ENCODE results near the gene SNX9. TPM values are rescaled to one million over a fixed set of nuclear protein-coding genes. Genes with fewer than 3 reads are reported as not detected.
A peak's percentile ranks its signal among the peaks of the same experiment; 100 is the strongest.

Gene SNX9
- total RNA-seq, 1 experiment from 2014 or later: 31.3 TPM

- H2BK12ac ChIP-seq (ENCODE audit: insufficient read length, low read depth, low read length): no peak overlapping the region
- no peak overlapping the region for H3K9ac ChIP-seq (ENCODE audit: extremely low read depth, insufficient read length, low read length)
- H4K20me1 ChIP-seq (ENCODE audit: control insufficient read depth, insufficient read depth, insufficient read length): no peaks in the 10 kb centered on the region
- no peaks in the 10 kb centered on the region for H3K79me2 ChIP-seq (ENCODE audit: insufficient read depth, low read length)
- no peak overlapping the region for H3K23ac ChIP-seq (ENCODE audit: insufficient read length, low read depth, low read length)
- H2BK20ac ChIP-seq (ENCODE audit: low read depth, low read length, poor library complexity, severe bottlenecking): no peak overlapping the region
- no peak overlapping the region for H2BK120ac ChIP-seq (ENCODE audit: low read depth, low read length, poor library complexity, severe bottlenecking)
- no peak overlapping the region for H2BK5ac ChIP-seq (ENCODE audit: insufficient read length, low read length)
- Mint-ChIP-seq H3K4me3 (no peak overlapping the region), H3K36me3 (ENCODE audit: insufficient read depth in 1 of 3, low read depth in 3 of 3) (peaks cover 12 to 52% (median 37%) of the 10 kb centered on the region in 3 experiments), H3K9me3 (peaks cover 0 to 1% of the 10 kb centered on the region in 2 experiments; a peak in 1 of 5 replicates), H3K27me3 (ENCODE audit: low read depth) (no peaks in the 10 kb centered on the region), H3K4me1 (peaks cover 23 to 36% of the 10 kb centered on the region in 2 experiments), H3K27ac (peak overlapping the region in 1 of 3 experiments; percentile 53; a peak in 3 of 7 replicates)
- no peaks in the 10 kb centered on the region for H3K9me3 ChIP-seq (ENCODE audit: control insufficient read depth, low read depth, low read length)
- TF ChIP-seq CTCF (conservative IDR thresholded peaks at IDR 0.05): no peak
- no peak overlapping the region for H2AFZ ChIP-seq (ENCODE audit: low read length)
- H3K23me2 ChIP-seq (ENCODE audit: insufficient read length, low read depth, low read length, poor library complexity, severe bottlenecking): no peaks in the 10 kb centered on the region
- no peak overlapping the region for H3K18ac ChIP-seq (ENCODE audit: insufficient read length, low read depth, low read length)
- H4K91ac ChIP-seq (ENCODE audit: insufficient read length, low read depth, low read length): no peak overlapping the region
- H3K27ac ChIP-seq (ENCODE audit: insufficient read length, low read depth, low read length): no peak overlapping the region
- no peak for DNase-seq
- no peak overlapping the region for H4K5ac ChIP-seq (ENCODE audit: insufficient read length, low read depth, low read length)
- H3T11ph ChIP-seq (ENCODE audit: low read length): no peak overlapping the region
- no peak overlapping the region for H3K4ac ChIP-seq (ENCODE audit: low read depth, low read length)
- no peak overlapping the region for H4K8ac ChIP-seq (replicated peaks; ENCODE audit: insufficient read length, low read depth, low read length)
- H2AK5ac ChIP-seq (ENCODE audit: insufficient read length, low read length): no peak overlapping the region
- no peak overlapping the region for H3K4me2 ChIP-seq (ENCODE audit: insufficient read depth, insufficient read length, low read length)
- peaks cover 2% of the 10 kb centered on the region; the same call in 1 of the 2 replicates for H3K4me1 ChIP-seq (ENCODE audit: insufficient read depth, low read length)
- no peak overlapping the region for H3K56ac ChIP-seq (ENCODE audit: insufficient read length, low read depth, low read length)
- no peak overlapping the region for H3K14ac ChIP-seq (ENCODE audit: insufficient read depth, low read length)
- no peak overlapping the region for H2BK15ac ChIP-seq (ENCODE audit: low read depth, low read length)
- no peaks in the 10 kb centered on the region; the same call in 1 of the 2 replicates for H3K27me3 ChIP-seq (ENCODE audit: insufficient read depth, low read length)
- WGBS (ENCODE audit: extremely low coverage, insufficient read length, low lambda C conversion rate): no CpG with 5 or more reads among the region's 7 CpGs
- no peaks in the 10 kb centered on the region for H3K79me1 ChIP-seq (ENCODE audit: insufficient read depth, low read depth, low read length, poor library complexity, severe bottlenecking)
Observed at GRCh38 chr6:157908369-157909281, 85.6 kb downstream of the SNX9 start.

Measured in H9 (cell line).